NCI-H2227 (cell line): Measurements from ENCODE around the gene TBC1D14.
A peak's percentile ranks its signal among the peaks of the same experiment; 100 is the strongest.

Source experiments
- DNase-seq: peaks from one replicate; lab custom pipeline; 2025; ENCODE audit not compliant: unreplicated experiment; lab: John Stamatoyannopoulos, UW

Gene TBC1D14

GRCh38 chr4:6944301-6945051, 34.9 kb downstream of the TBC1D14 start:
- DNase-seq: no peak

DNA sequence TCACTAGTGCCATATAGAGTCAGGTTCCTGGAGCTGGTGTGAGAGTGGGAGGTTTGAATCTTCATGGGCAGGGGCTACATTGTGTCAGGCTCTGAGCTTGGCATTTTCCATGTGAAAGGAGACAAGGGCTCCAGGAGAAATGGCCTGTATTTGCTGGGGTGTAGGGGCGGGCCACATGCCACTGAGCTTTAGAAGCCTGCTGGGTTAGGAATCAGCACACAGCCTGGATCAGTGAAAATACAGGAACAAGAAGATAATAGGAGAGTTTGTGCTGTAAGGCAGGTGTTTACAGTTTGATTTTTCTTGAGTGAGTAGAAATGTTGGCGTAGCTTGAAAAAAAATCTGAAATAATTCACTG, 35.4 kb downstream of the TBC1D14 start:
- DNase-seq: no peak

DNA sequence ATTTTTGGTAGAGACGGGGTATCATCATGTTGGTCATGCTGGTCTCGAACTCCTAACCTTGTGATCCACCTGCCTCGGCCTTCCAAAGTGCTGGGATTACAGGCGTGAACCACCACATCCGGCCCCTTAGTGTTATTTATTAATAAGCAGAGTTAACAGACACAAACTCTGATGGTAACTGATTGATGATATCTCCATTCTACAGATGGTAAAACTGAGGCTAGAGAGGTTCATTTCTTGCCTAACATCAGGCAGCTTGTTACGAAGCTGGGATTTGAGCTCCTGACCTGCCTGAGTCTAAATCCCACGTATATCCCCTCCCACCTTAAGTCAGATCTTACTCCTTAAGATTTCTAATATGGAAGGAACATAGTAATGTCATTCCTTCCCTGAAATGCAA, 36.9 kb downstream of the TBC1D14 start:
- no peak for DNase-seq

DNA sequence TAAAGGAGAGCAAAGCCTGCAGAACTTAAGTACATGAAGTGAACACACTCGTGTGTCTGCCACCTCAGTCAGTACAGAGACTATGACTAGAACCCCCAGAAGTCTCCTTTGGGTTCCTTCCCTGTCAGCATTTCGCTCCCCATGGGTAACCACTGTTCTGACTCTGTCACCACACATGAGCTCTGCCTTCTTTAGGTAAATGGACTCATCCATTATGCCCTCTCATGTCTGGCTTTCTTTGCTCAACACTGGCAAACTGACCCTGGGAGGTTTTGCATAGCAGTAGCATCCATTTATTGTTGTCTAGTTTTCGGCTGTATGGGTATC, 38.5 kb downstream of the TBC1D14 start:
- no peak for DNase-seq

GRCh38 chr4:6951880-6952381, 42.3 kb downstream of the TBC1D14 start:
- no peak for DNase-seq

DNA sequence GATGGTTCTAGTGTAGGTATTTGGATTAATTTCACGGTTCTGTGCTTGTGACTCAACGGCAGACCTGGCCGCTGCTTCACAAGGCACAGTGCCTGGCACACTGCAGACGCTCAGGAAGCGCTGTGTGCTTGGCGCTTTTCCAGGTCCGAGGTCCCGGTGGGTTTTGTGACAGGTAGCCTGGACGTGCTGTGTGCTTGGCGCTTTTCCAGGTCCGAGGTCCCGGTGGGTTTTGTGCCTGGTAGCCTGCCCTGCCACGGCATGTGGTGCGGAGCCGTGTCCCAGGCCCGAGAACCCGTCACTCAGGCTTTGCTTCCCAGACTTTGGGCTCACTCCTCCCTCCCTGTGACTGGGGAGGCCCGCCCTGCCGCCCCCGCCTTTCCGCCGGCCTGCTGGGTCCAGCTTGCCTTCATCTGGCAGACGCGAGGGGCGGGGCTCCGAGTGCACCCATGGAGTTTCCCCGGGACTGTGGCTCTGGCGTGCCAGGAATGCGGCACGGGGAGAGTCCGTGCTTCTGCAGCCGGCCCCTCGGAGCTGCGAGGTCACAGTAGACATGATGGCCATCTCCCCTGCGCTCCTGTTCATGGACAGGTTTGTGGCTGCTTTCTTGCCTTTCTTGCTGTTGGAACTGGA, 44.2 kb downstream of the TBC1D14 start:
- DNase-seq: no peak

DNA sequence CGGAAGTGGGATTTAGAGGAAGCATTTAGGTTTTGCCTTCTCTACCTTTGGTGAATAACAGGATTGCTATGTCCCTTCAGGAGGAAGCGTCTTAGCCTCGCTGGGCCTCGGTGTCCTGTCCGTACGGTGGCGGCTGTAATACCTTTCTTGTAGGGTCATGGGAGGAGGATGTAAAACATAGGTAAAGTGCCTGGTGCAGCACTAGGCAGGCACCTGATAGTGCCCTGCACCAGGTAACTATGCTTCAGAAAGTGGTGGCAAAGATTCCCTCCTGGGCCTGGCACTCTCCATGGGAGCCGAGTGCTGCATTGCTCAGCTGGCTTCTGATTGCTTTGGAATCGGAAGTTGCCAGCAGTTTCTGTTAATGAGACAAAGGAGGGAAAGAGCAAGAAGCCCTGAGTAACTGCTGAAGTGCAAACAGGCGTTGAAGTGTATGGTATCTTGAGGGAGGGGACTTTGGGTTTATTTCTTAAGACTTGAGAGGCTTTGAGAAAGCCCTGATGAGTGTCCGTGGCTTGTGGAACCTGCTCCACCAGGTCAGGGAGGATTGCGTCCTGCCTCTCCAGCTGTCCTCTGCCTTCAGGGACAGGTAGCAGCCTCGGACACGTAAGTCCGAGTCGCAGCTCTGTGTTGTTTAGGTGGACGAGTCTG, 45.8 kb downstream of the TBC1D14 start:
- DNase-seq: no peak

DNA sequence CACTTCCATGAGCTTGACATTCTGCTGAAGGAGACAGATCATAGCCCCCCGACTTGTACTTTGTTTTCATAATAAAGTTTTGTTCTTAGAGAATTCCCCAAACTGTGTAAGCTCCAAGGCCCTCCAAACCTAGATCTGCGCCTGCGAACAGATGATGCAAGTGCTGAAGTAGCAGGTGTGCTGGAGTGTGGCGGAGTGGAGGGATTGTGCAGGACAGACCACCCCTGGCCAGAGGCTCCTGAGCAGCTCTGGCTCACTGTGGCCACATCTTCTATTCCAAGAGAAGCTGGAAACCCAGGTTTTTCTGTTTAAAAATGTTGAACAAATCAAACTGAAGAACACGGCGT, 46.4 kb downstream of the TBC1D14 start:
- no peak for DNase-seq

DNA sequence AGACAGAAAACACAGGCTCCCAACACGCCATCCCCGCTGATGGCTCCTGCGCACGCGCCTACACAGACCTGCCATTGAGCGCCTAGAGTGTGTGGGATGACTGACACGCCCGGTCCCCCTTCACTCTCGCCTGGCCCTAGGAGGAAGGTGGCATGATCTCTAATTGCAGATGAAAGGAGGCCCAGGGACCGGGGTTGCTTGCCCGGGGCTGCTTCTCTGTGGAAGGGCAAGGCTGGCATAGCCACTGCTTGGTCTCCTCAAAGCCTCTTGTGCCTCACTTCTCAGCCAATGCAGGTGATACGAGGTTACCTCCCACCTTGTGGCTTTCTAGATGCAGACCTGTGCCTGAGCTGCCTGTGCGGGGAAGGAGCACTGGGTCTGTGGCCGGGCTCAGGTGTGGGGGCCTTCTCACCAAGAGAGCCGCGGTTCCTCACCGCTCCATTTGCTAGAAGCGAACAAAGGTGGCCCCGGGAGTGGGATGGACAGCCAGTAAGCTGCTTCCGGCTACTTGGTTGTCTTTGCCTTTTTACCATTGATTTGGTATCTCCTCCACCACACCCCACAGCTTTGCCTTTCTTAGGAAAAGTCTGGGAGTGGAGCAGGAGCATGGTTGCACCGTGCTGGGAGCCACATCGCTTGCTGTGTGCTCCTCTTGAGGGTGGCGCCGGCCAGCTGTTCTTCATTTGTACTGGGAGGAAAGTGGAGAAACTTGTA, 47.0 kb downstream of the TBC1D14 start:
- DNase-seq: no peak

DNA sequence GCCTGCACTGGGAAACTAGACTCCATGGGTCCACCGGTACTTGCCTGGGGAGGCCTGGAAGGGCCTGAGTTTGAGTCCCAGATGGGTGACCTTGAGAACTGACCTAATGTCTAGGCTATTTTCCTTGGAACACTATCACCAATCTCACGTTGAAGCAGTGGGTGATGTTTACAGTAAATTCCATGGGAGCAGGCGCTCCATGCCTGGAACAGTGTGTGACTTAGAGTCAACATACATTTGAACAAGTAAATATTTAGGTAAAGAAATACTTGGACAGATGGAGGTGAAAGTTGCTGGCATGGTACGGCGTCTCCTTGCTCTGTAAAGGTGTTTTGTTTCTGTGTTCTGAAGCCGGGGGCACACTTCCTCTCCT, 47.5 kb downstream of the TBC1D14 start:
- no peak for DNase-seq

DNA sequence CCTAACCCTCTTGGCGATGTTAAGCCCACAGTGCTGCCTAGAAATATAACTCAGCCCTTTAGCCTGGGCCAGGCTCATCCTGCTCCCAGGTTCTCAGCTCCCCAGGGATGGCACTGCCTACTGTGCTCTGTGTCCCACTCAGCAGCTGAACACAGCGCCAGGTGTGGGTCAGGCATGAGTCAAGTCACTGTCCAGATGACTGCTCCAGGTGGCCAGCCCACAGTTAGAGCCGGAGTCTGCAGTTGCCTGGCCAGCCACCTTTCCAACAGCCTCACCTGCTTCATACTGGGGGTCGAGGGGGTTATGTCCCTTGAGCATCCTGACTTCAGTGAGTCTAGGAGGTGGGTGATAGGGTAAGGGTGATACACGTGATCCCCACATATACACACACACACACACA, 48.4 kb downstream of the TBC1D14 start:
- no peak for DNase-seq

DNA sequence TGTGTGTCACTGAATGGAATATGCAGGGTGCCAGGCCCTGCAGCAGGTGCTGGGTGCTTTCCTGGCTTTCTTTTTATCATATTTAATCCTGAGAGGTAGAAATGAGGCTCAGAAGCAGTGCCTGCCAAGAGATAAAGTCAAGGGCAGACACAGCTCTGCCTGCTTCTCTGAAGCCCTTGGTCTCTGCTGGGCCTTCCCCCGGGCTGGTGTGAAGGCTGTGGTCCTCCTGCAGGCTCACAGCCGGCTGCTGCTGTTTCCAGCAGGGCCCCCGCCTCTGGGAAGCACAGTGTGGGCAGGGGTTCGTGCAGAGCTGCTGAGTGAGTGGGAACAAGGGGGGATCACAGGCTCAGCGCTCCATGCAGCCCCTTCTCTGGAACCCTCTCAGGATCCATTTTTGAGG, 49.6 kb downstream of the TBC1D14 start:
- DNase-seq: no peak

DNA sequence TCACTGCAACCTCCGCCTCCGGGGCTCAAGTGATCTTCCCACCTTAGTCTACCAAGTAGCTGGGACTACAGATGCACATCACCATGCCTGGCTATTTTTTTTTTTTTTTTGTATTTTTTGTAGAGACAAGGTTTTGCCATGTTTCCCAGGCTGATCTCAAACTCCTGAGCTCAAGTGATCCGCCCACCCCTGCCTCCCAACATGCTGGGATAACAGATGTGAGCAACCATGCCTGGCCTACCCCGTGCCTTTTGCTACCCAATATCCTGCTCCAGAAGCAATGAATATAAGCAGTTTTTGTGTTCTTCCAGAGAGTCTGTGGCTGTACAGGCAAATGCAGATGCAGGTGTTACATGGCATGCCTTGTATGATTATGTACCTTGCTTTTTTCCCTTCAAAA, 50.5 kb downstream of the TBC1D14 start:
- no peak for DNase-seq

DNA sequence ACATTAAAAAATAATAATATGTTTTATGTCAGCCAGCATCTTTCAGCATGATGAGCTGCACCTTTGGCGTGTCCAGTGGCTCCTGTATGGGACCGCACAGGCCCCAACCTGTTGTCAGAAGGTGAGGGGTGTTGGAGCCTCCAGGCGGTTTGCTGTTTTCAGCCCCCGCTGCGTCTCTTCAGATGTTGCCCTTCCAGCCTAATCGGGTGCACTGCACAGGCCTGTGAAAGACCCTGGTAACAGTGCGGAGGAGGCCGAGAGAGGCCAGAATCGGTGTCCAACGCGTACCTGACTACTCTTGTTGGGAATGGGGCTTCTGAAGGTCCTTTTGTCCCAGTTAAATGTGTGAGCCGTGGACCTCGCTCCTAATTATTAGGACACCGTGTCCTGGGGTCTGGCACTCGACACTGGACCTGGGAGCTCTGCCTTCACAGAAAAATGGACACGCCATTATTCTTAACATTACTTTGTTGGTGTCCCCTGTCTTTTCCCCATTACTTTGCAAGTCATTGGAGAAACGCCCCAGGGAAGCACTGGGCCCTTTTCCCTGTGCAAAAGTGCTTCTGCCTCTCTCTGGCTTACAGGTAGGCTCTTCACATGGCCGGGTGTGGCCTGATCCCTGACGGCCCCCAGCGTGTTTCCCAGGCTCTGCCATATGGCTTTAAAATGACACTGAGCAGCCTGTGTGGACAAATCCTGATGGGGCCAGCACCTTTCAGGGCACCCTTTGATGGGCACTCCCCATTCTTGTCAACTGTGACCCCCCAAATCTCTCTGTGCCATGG, 51.2 kb downstream of the TBC1D14 start:
- DNase-seq: no peak

- DNase-seq: no peak
Observed at GRCh38 chr4:6961496-6962210, 52.0 kb downstream of the TBC1D14 start.

- DNase-seq: peak; percentile 42
Observed at GRCh38 chr4:6962211-6963041, 52.8 kb downstream of the TBC1D14 start.

- DNase-seq: peak; percentile 8
Observed at GRCh38 chr4:6963139-6963611, 53.5 kb downstream of the TBC1D14 start.

- no peak for DNase-seq
Observed at GRCh38 chr4:6964858-6965257, 55.2 kb downstream of the TBC1D14 start.

DNA sequence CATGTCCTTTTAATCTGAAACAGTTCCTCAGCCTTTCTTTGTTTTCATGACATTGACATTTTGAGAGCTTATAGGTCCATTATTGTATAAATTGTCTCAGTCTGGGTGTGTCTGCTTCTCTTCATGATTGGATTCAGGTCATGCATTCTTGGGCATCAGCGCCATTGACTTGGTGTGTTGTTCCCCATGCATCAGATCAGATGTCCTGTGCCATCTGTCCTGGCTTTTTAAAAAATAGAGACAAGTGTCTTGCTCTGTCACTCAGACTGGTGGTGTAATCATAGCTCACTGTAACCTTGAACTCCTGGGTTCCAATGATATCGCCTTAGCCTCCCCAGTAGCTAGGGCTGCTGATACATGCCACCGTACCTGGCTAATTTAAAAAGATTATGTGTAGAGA, 55.7 kb downstream of the TBC1D14 start:
- DNase-seq: no peak
